HG03469 (cell line): ENCODE data around the gene FHDC1.

Source experiments
- ATAC-seq: cut with Tn5 transposase; IDR thresholded peaks from one replicate; pipeline ENCODE4 v1.9.1; 2021; ENCODE audit warnings: mild to moderate bottlenecking, moderate library complexity, moderate number of reproducible peaks; ENCODE audit not compliant: unreplicated experiment

FHDC1 gene

DNA sequence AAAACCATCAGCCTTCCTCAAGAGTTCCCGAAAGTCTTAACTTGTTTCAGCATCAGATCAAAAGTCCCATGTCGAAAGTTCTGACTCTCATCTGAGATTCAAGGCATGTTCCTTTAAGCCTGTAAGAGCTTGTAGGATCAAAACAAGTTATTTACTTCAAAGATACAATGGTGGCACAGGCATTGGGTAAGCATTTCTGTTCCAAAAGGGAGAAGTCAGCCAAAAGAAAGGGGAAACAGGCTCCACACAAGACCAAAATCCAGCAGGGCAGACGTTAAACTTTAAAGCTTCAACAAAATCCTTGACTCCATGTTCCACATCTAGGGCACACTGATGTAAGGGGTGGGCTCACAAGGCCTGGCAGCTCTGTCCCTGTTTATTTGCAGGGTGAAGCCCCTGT lies 91.7 kb downstream of the FHDC1 start:
- ATAC-seq = no peak

GRCh38 chr4:153028535-153028934 lies 92.4 kb downstream of the FHDC1 start:
- ATAC-seq = no peak
